Breast epithelium (tissue), 3 donors: ENCODE results near the gene MPPED1.

Experiments used
- POLR2AphosphoS5 ChIP-seq, 3 donors: sonication (generic); formaldehyde crosslinking; IDR thresholded peaks; one replicate each; pipeline ENCODE4 v1.6.1; 2017; ENCODE audit warnings: antibody characterized with exemption in 3 of 3
- TF ChIP-seq, protein P1 (sequence below), 3 donors: fragments of 450-650 bp; IDR thresholded peaks; one replicate each; pipeline ENCODE4 v1.5.1; 2016 to 2017; ENCODE audit warnings: antibody characterized with exemption in 3 of 3, mild to moderate bottlenecking in 3 of 3, moderate library complexity in 3 of 3

DNA sequence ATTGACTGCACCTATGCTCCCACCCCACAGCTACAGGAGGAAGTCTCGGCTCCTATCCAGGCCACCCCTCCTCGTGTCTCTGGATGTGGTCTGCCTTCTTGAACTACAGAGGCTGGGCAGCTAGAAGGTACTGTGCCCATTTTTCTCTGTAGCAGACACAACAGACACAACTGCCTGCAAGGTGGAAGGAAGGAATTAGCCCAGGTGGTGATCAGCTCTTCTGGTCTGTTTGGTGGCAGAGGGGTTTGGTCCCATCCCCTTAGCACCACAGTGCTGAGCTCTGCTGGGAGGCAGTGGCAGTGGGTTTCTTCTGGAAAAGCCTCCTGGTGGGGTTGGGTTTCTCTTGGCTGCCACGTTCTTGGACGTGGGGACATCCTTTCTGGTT lies 132.5 kb downstream of the MPPED1 start:
- TF ChIP-seq, protein P1, sequence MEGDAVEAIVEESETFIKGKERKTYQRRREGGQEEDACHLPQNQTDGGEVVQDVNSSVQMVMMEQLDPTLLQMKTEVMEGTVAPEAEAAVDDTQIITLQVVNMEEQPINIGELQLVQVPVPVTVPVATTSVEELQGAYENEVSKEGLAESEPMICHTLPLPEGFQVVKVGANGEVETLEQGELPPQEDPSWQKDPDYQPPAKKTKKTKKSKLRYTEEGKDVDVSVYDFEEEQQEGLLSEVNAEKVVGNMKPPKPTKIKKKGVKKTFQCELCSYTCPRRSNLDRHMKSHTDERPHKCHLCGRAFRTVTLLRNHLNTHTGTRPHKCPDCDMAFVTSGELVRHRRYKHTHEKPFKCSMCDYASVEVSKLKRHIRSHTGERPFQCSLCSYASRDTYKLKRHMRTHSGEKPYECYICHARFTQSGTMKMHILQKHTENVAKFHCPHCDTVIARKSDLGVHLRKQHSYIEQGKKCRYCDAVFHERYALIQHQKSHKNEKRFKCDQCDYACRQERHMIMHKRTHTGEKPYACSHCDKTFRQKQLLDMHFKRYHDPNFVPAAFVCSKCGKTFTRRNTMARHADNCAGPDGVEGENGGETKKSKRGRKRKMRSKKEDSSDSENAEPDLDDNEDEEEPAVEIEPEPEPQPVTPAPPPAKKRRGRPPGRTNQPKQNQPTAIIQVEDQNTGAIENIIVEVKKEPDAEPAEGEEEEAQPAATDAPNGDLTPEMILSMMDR (IDR thresholded peaks at IDR 0.05) = no peak
- TF ChIP-seq POLR2AphosphoS5 (IDR thresholded peaks at IDR 0.05) = no peak
